Stimulated activated CD4-positive, alpha-beta T cell treated with anti-CD3 and anti-CD28 coated beads, Interleukin-1b, Interleukin-23, amount 100 ng/mL, for 4 hours (primary cell): ENCODE measurements around the gene ROR1.

ENCODE experiments used
- DNase-seq, 2 donors: peaks; one replicate each; pipeline ENCODE4 v3.0.0-alpha.2; 2020; ENCODE audit warnings: low read depth in 2 of 2

The ROR1 gene

GRCh38 chr1:63857478-63857877 is 83.7 kb downstream of the ROR1 start:
- DNase-seq: no peak

GRCh38 chr1:63858153-63858552 is 84.3 kb downstream of the ROR1 start:
- DNase-seq: no peak

GRCh38 chr1:63859480-63860275 is 85.9 kb downstream of the ROR1 start:
- DNase-seq: no peak

GRCh38 chr1:63861052-63861691 is 87.4 kb downstream of the ROR1 start:
- DNase-seq: no peak

- no peak for DNase-seq
Observed at GRCh38 chr1:63863145-63863544, 89.3 kb downstream of the ROR1 start.

GRCh38 chr1:63864224-63864641 is 90.4 kb downstream of the ROR1 start:
- DNase-seq: no peak

GRCh38 chr1:63865561-63865960 is 91.7 kb downstream of the ROR1 start:
- DNase-seq: no peak

GRCh38 chr1:63866084-63866483 is 92.3 kb downstream of the ROR1 start:
- DNase-seq: no peak

GRCh38 chr1:63867429-63868176 is 93.8 kb downstream of the ROR1 start:
- DNase-seq: no peak

GRCh38 chr1:63868268-63868781 is 94.5 kb downstream of the ROR1 start:
- DNase-seq: no peak

- no peak for DNase-seq
Observed at GRCh38 chr1:63870152-63870551, 96.3 kb downstream of the ROR1 start.

GRCh38 chr1:63871463-63871862 is 97.6 kb downstream of the ROR1 start:
- no peak for DNase-seq

GRCh38 chr1:63873751-63874150 is 99.9 kb downstream of the ROR1 start:
- no peak for DNase-seq

GRCh38 chr1:63874278-63874880 is 100.6 kb downstream of the ROR1 start:
- no peak for DNase-seq

- no peak for DNase-seq
Observed at GRCh38 chr1:63875636-63876035, 101.8 kb downstream of the ROR1 start.

GRCh38 chr1:63877021-63877767 is 103.4 kb downstream of the ROR1 start:
- no peak for DNase-seq

GRCh38 chr1:63877816-63878215 is 104.0 kb downstream of the ROR1 start:
- DNase-seq: no peak

- DNase-seq: no peak
Observed at GRCh38 chr1:63878932-63879331, 105.1 kb downstream of the ROR1 start.

GRCh38 chr1:63880958-63881576 is 107.2 kb downstream of the ROR1 start:
- DNase-seq: no peak

GRCh38 chr1:63882048-63882704 is 108.4 kb downstream of the ROR1 start:
- no peak for DNase-seq
